ENCODE measurements around the gene RRM1.
"Not testable (repeated sequence)": the region's sequence is repeated elsewhere in the genome, so short reads cannot be mapped to it uniquely, and the experiment has no call there.

Gene RRM1

DNA sequence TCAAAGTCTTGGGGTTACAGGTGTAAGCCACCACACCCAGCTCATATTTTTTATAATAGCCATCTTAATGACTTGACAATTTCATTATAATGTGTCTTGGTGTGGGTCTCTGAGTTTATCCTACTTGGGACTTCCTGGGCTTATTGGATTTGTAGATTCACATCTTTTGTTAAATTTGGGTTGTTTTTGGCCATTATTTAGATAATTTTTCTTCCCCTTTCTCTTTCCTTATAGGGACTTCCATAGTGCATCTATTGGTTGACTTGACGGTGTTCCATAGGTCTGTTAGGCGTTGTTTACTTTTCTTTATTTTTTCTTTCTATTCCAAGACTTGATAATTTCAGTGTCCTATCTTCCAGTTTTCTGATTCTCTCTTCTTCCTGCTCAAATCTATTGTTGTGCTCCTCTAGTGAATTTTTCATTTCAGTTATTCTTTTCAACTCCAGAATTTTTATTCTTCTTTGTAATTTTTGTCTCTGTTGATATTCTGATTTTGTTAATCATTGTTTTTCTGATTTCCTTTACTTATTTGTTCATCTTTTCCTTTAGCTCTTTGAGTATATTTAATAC lies 45.6 kb downstream of the RRM1 start:
- no peak for DNase-seq (ENCODE audit: low read depth, low spot score)
- H3K9me3 ChIP-seq (ENCODE audit: insufficient read depth, low read length), result peaks cover 26% of the 10 kb centered on the region
- no peak overlapping the region for H3K9ac ChIP-seq (ENCODE audit: insufficient read length, low read depth)
- no peaks in the 10 kb centered on the region for H3K27me3 ChIP-seq (ENCODE audit: insufficient read depth, insufficient read length)
- H3K4me3 ChIP-seq (ENCODE audit: insufficient read length, low read depth), result no peak overlapping the region
- TF ChIP-seq SUZ12 (IDR thresholded peaks at IDR 0.05; ENCODE audit: extremely low read depth, insufficient read depth, insufficient read length) (no peak), YY1 (IDR thresholded peaks at IDR 0.05; ENCODE audit: insufficient read depth, insufficient read length) (no peak)
- H3K36me3 ChIP-seq (ENCODE audit: insufficient read depth, insufficient read length, low read length), result peaks cover 56% of the 10 kb centered on the region
- H3K4me1 ChIP-seq (ENCODE audit: insufficient read depth, insufficient read length), result no peaks in the 10 kb centered on the region

DNA sequence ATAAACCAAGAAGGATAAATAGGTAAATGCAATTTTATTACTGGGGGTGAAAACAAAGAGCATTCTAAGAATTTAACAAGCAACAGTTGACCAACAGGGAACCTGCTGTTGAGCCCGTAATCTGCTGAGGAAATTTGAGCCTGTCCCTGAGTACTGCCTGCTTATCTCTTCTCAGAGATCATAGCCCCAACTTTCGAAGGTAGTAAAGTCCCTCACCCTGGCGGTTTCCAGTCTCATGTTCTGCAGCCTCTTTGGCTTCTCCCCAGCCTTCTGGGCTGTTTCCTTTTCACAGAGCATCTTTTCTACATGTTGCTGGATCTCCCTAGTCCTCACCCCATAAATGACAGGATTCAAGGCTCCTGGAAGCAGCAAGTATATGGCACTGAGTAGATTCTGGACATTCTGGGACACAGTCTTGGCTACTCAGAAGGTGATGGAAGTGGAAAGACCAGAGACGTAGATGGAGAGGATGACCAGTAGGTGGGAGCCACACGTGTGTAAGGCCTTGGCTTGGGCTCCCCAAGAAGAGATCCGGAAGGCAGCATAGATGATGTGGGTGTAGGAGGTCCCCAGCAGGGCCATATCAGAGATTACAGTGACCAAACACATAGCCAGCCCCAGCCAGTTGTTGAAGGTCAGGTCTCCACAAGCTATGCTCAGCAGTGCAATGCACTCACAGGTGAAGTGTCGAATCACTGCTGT lies 51.6 kb downstream of the RRM1 start:
- H3K4me1 ChIP-seq (ENCODE audit: insufficient read depth, insufficient read length), result no peaks in the 10 kb centered on the region
- no peak overlapping the region for H3K4me3 ChIP-seq (ENCODE audit: insufficient read length, low read depth)
- no peak overlapping the region for H3K9ac ChIP-seq (ENCODE audit: insufficient read length, low read depth)
- H3K9me3 ChIP-seq (ENCODE audit: insufficient read depth, low read length), result no peaks in the 10 kb centered on the region
- DNase-seq (ENCODE audit: low read depth, low spot score), result no peak
- TF ChIP-seq ZNF274 (IDR thresholded peaks at IDR 0.05; ENCODE audit: low read depth, low read length), result no peak
- TF ChIP-seq SUZ12 (IDR thresholded peaks at IDR 0.05; ENCODE audit: extremely low read depth, insufficient read depth, insufficient read length), result no peak
- TF ChIP-seq YY1 (IDR thresholded peaks at IDR 0.05; ENCODE audit: insufficient read depth, insufficient read length), result no peak
- H3K27me3 ChIP-seq (ENCODE audit: insufficient read depth, insufficient read length), result no peaks in the 10 kb centered on the region
- peaks cover 14% of the 10 kb centered on the region for H3K36me3 ChIP-seq (ENCODE audit: insufficient read depth, insufficient read length, low read length)

DNA sequence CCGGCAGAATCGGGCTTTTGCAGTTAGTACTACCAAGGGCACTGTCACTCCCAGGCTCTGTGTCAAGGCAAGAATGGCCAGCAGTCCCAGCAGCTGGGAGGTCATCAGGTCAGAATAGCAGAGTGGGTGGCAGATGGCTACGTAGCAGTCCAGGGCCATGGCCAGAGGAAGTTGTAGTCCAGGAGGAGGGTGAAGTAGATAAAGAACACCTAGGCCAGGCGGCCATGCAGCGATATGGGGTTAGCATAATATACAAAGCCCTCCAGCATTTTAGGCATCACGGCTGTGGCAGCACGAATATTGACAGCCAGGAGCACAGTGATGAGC lies 52.1 kb downstream of the RRM1 start:
- H3K27me3 ChIP-seq (ENCODE audit: insufficient read depth, insufficient read length), result no peaks in the 10 kb centered on the region
- no peak overlapping the region for H3K9ac ChIP-seq (ENCODE audit: insufficient read length, low read depth)
- no peak overlapping the region for H3K4me3 ChIP-seq (ENCODE audit: insufficient read length, low read depth)
- no peaks in the 10 kb centered on the region for H3K9me3 ChIP-seq (ENCODE audit: insufficient read depth, low read length)
- no peaks in the 10 kb centered on the region for H3K4me1 ChIP-seq (ENCODE audit: insufficient read depth, insufficient read length)
- H3K36me3 ChIP-seq (ENCODE audit: insufficient read depth, insufficient read length, low read length), result peaks cover 9% of the 10 kb centered on the region
- no peak for TF ChIP-seq SUZ12 (IDR thresholded peaks at IDR 0.05; ENCODE audit: extremely low read depth, insufficient read depth, insufficient read length)
- TF ChIP-seq ZNF274 (IDR thresholded peaks at IDR 0.05; ENCODE audit: low read depth, low read length), result no peak
- no peak for TF ChIP-seq YY1 (IDR thresholded peaks at IDR 0.05; ENCODE audit: insufficient read depth, insufficient read length)
- DNase-seq (ENCODE audit: low read depth, low spot score), result no peak

DNA sequence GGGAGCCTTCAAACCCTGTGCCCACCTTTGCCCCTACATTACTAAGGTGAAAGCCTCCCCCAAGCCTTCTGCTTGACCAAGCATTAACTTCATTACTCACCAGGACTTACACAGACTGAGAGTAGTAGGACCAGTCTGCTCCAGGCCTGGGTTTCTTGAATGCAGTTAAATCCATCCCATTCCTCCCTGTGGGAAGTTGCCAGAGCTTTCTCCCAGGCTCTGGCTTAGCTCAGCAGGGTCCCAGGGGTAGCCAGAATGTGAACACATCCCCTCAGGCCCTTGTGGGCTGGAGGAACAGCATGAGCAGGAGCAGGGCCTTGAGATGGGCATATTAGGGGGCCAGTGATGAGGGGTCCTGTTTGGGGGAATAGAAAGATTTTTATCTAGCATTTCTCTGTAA lies 59.9 kb downstream of the RRM1 start:
- Histone ChIP-seq H3K36me3 (ENCODE audit: insufficient read depth, insufficient read length, low read length) (no peaks in the 10 kb centered on the region), H3K4me3 (ENCODE audit: insufficient read length, low read depth) (no peak overlapping the region), H3K9ac (ENCODE audit: insufficient read length, low read depth) (no peak overlapping the region), H3K27me3 (ENCODE audit: insufficient read depth, insufficient read length) (no peaks in the 10 kb centered on the region), H3K4me1 (ENCODE audit: insufficient read depth, insufficient read length) (peaks cover 5% of the 10 kb centered on the region), H3K9me3 (ENCODE audit: insufficient read depth, low read length) (no peaks in the 10 kb centered on the region)
- no peak for TF ChIP-seq ZNF274 (IDR thresholded peaks at IDR 0.05; ENCODE audit: low read depth, low read length)
- TF ChIP-seq YY1 (IDR thresholded peaks at IDR 0.05; ENCODE audit: insufficient read depth, insufficient read length), result no peak
- no peak for TF ChIP-seq SUZ12 (IDR thresholded peaks at IDR 0.05; ENCODE audit: extremely low read depth, insufficient read depth, insufficient read length)
- no peak for DNase-seq (ENCODE audit: low read depth, low spot score)

DNA sequence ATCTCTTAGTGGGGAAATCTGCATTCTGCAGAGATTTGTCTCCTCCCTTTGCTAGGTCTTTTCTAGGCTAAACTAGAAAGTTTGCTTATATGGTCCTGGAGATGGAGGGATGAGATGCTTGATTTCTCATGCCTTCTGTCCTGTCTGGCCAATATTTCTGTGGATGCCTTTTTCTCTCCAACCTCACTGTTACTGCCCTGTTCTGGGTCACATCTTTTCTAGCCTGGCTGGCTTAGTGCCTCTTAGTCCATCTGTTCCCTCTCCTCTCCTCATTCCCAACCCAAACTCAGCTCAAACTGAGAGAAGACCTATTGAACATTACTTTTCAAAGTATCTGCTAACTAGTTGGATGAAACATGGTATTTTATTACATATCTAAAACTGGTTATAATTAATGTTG lies 62.0 kb downstream of the RRM1 start:
- Histone ChIP-seq H3K9me3 (ENCODE audit: insufficient read depth, low read length) (no peaks in the 10 kb centered on the region), H3K4me1 (ENCODE audit: insufficient read depth, insufficient read length) (peaks cover 5% of the 10 kb centered on the region), H3K9ac (ENCODE audit: insufficient read length, low read depth) (no peak overlapping the region), H3K4me3 (ENCODE audit: insufficient read length, low read depth) (no peak overlapping the region), H3K27me3 (ENCODE audit: insufficient read depth, insufficient read length) (no peaks in the 10 kb centered on the region), H3K36me3 (ENCODE audit: insufficient read depth, insufficient read length, low read length) (no peaks in the 10 kb centered on the region)
- DNase-seq (ENCODE audit: low read depth, low spot score), result no peak
- TF ChIP-seq YY1 (IDR thresholded peaks at IDR 0.05; ENCODE audit: insufficient read depth, insufficient read length) (no peak), ZNF274 (IDR thresholded peaks at IDR 0.05; ENCODE audit: low read depth, low read length) (no peak), SUZ12 (IDR thresholded peaks at IDR 0.05; ENCODE audit: extremely low read depth, insufficient read depth, insufficient read length) (no peak)

DNA sequence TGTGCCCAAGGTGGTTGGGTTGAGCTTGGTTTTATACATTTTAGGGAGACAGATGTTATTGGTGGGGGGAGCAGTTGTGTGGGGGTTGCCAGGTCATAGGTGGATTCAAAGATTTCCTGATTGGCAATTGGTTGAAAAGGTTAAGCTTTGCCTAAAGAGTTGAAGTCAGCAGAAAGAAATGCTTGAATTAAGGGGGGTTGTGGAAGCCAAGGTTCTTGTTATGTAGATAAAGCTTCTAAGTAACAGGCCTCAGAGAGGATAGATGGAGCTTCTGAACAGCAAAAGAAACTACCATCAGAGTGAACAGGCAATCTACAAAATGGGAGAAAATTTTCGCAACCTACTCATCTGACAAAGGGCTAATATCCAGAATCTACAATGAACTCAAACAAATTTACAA lies 64.2 kb downstream of the RRM1 start:
- not testable (repeated sequence) for H3K9me3 ChIP-seq (ENCODE audit: insufficient read depth, low read length); H3K9ac ChIP-seq (ENCODE audit: insufficient read length, low read depth); H3K27me3 ChIP-seq (ENCODE audit: insufficient read depth, insufficient read length); H3K4me3 ChIP-seq (ENCODE audit: insufficient read length, low read depth); H3K4me1 ChIP-seq (ENCODE audit: insufficient read depth, insufficient read length); H3K36me3 ChIP-seq (ENCODE audit: insufficient read depth, insufficient read length, low read length)
- DNase-seq (ENCODE audit: low read depth, low spot score), result peak; percentile 61

DNA sequence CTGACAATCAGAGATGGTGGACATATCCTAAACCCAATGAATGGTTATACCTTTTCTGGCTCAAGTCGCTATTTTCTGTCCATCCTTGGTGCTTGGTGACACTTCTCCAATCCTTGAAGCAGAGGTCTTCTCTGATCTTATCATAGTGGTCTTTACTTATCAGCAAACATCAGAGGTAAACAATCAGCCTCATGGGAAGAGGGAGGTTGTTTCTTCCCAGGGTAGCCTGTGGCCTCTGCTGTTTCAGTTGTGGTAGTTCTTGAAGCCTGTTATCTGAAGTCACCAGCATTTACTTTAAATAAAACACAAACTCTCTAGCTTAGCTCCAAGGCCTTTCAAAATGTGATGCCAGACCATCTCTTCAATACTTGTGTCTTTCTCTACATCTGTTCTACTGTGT lies 66.7 kb downstream of the RRM1 start:
- H3K9ac ChIP-seq (ENCODE audit: insufficient read length, low read depth), result no peak overlapping the region
- no peaks in the 10 kb centered on the region for H3K27me3 ChIP-seq (ENCODE audit: insufficient read depth, insufficient read length)
- H3K4me3 ChIP-seq (ENCODE audit: insufficient read length, low read depth), result no peak overlapping the region
- no peak for DNase-seq (ENCODE audit: low read depth, low spot score)
- H3K4me1 ChIP-seq (ENCODE audit: insufficient read depth, insufficient read length), result peaks cover 5% of the 10 kb centered on the region
- TF ChIP-seq ZNF274 (IDR thresholded peaks at IDR 0.05; ENCODE audit: low read depth, low read length), result no peak
- no peak for TF ChIP-seq SUZ12 (IDR thresholded peaks at IDR 0.05; ENCODE audit: extremely low read depth, insufficient read depth, insufficient read length)
- no peak for TF ChIP-seq YY1 (IDR thresholded peaks at IDR 0.05; ENCODE audit: insufficient read depth, insufficient read length)
- H3K36me3 ChIP-seq (ENCODE audit: insufficient read depth, insufficient read length, low read length), result no peaks in the 10 kb centered on the region
- no peaks in the 10 kb centered on the region for H3K9me3 ChIP-seq (ENCODE audit: insufficient read depth, low read length)

Data from NT2/D1 (cell line).